K562 (cell line): ENCODE data around the gene TGFBR3L. TPM values are rescaled to one million over a fixed set of nuclear protein-coding genes. Genes with fewer than 3 reads are reported as not detected.

Source experiments
- ATAC-seq: fragments of 200-7000 bp; cut with Tn5 transposase; 3 replicates; pipeline ENCODE4 v1.9.1; 2020; ENCODE audit warnings: moderate library complexity
- BruUV-seq: library from RNA; stranded (reverse); fragments of 400-500 nt; replicated peaks from 2 replicates; lab custom pipeline; 2021; lab: Mats Ljungman, UMichigan
- CTCF ChIA-PET: fragments of 300-600 bp; formaldehyde crosslinking; extraction: SDS; loops from one replicate; lab custom pipeline; 2021; ENCODE audit warnings: low intra/inter-chr PET ratio; lab: Yijun Ruan, JAX
- POLR2A ChIA-PET: fragments of 300-600, 350-650 bp; sonication (Branson Sonifier 250); formaldehyde crosslinking; extraction: SDS; loops from one replicate; lab custom pipeline; 2021; ENCODE audit warnings: antibody characterized with exemption, inconsistent platforms; lab: Yijun Ruan, JAX
- DNase-seq, 4 experiments: peaks; one replicate each; pipeline versions ENCODE4 v3.0.0 to v3.0.0-alpha.2; 2011 to 2018; ENCODE audit warnings: low spot score in 3 of 4, mixed read lengths in 3 of 4; ENCODE audit errors: extremely low read depth in 1 of 4
- FAIRE-seq: peaks from 2 replicates; lab custom pipeline; 2011; peaks lifted over from hg19 to GRCh38; lab: Jason Lieb, UNC
- H2AFZ ChIP-seq: 2 replicates; pipeline ENCODE4 v1.6.0; 2011; ENCODE audit warnings: low read depth, low read length, control low read depth, inconsistent platforms
- H3K27ac ChIP-seq: fragments of 200-600 bp; 3 replicates; pipeline ENCODE4 v1.8.0; 2011; ENCODE audit warnings: low read depth, mild to moderate bottlenecking, control low read depth, inconsistent platforms, low read length, moderate library complexity, mixed read lengths; ENCODE audit errors: extremely low read depth
- H3K27me3 ChIP-seq, 2 experiments: fragments of 300-600 bp in 1 of 2; 2 replicates in 1 of 2; 3 replicates in 1 of 2; pipeline versions ENCODE4 v1.6.0 to v1.8.0; 2011; ENCODE audit warnings: inconsistent platforms in 2 of 2, low read length in 2 of 2, mild to moderate bottlenecking in 1 of 2, mixed read lengths in 1 of 2, moderate library complexity in 1 of 2; ENCODE audit not compliant: control insufficient read depth in 2 of 2, insufficient read depth in 2 of 2
- H3K36me3 ChIP-seq: fragments of 300-600 bp; 3 replicates; pipeline ENCODE4 v1.8.0; 2011; ENCODE audit warnings: mild to moderate bottlenecking, low read length, inconsistent platforms; ENCODE audit not compliant: control insufficient read depth, insufficient read depth
- H3K4me1 ChIP-seq, 2 experiments: fragments of 200-600 bp in 1 of 2; replicated peaks in 1 of 2; 2 replicates in 1 of 2; 3 replicates in 1 of 2; pipeline versions ENCODE4 v1.5.1 to v1.8.0; 2011; ENCODE audit warnings: inconsistent platforms in 2 of 2, low read length in 2 of 2, mild to moderate bottlenecking in 1 of 2, mixed read lengths in 1 of 2, moderate library complexity in 1 of 2; ENCODE audit not compliant: control insufficient read depth in 2 of 2, insufficient read depth in 2 of 2
- H3K4me2 ChIP-seq: 2 replicates; pipeline ENCODE4 v1.6.1; 2011; ENCODE audit warnings: low read length, control low read depth, inconsistent platforms, mixed read lengths; ENCODE audit not compliant: insufficient read depth
- H3K4me3 ChIP-seq: fragments of 200-600 bp; sonication (generic), shearing (Covaris generic); 2 replicates; pipeline ENCODE4 v1.5.1; 2016; ENCODE audit warnings: control low read depth, inconsistent platforms
- H3K79me2 ChIP-seq: fragments of 200-600 bp; 3 replicates; pipeline ENCODE4 v1.8.0; 2011; ENCODE audit warnings: low read length, inconsistent platforms; ENCODE audit not compliant: control insufficient read depth, insufficient read depth
- H3K9ac ChIP-seq, 2 experiments: 2 replicates each; pipeline versions ENCODE4 v1.6.0 to v1.6.1; 2011; ENCODE audit warnings: low read depth in 2 of 2, low read length in 2 of 2, control low read depth in 1 of 2, inconsistent platforms in 1 of 2, mild to moderate bottlenecking in 1 of 2, mixed read lengths in 1 of 2; ENCODE audit not compliant: insufficient read depth in 1 of 2
- H3K9me1 ChIP-seq: one replicate; pipeline ENCODE4 v1.6.0; 2011; ENCODE audit warnings: inconsistent platforms, mild to moderate bottlenecking, low read length, moderate library complexity; ENCODE audit not compliant: control insufficient read depth, insufficient read depth
- H3K9me3 ChIP-seq: replicated peaks from 2 replicates; pipeline ENCODE4 v1.5.1; 2011; ENCODE audit warnings: low read depth, low read length, inconsistent platforms; ENCODE audit not compliant: control insufficient read depth, insufficient read depth
- H4K20me1 ChIP-seq: replicated peaks from 2 replicates; pipeline ENCODE4 v1.6.1; 2011; ENCODE audit warnings: low read length, inconsistent platforms, mixed read lengths; ENCODE audit not compliant: control insufficient read depth, insufficient read depth
- ATF6 ChIP-seq: sonication (generic); formaldehyde crosslinking; IDR thresholded peaks from 2 replicates; pipeline ENCODE4 v1.4.0; 2020; ENCODE audit warnings: mild to moderate bottlenecking, missing genetic modification reagents
- C11orf30 ChIP-seq: fragments of 450-650 bp; IDR thresholded peaks from 2 replicates; pipeline ENCODE4 v1.6.1; 2016; ENCODE audit warnings: low read depth, mild to moderate bottlenecking
- DEAF1 ChIP-seq: fragments of 450-650 bp; formaldehyde crosslinking; IDR thresholded peaks from 2 replicates; pipeline ENCODE4 v1.4.0; 2020; ENCODE audit warnings: mild to moderate bottlenecking, moderate library complexity
- ILF3 ChIP-seq: fragments of 450-650 bp; IDR thresholded peaks from 2 replicates; pipeline ENCODE4 v1.6.1; 2018; ENCODE audit warnings: antibody characterized with exemption, mild to moderate bottlenecking, moderate library complexity, borderline replicate concordance
- POLR3A ChIP-seq: IDR thresholded peaks from 2 replicates; pipeline ENCODE4 v1.6.1; 2011; ENCODE audit warnings: borderline replicate concordance, mild to moderate bottlenecking, moderate library complexity; ENCODE audit not compliant: insufficient read length, insufficient read depth; ENCODE audit errors: extremely low read depth
- RFX5 ChIP-seq: IDR thresholded peaks from 2 replicates; pipeline ENCODE4 v1.6.1; 2011; ENCODE audit warnings: low read depth, mild to moderate bottlenecking, improper control_type of control experiment, low read length
- SIRT6 ChIP-seq: IDR thresholded peaks from one replicate; pipeline ENCODE4 v1.6.1; 2012; ENCODE audit warnings: low read depth, mild to moderate bottlenecking, control low read depth, inconsistent platforms, low read length, moderate library complexity
- ZNF165 ChIP-seq: fragments of 250-450 bp; sonication (Bioruptor Pico); IDR thresholded peaks from 2 replicates; pipeline ENCODE4 v1.4.0; 2020; ENCODE audit warnings: borderline replicate concordance
- ZNF41 ChIP-seq: fragments of 250-450 bp; sonication (Bioruptor Pico); conservative IDR thresholded peaks from 2 replicates; pipeline ENCODE4 v1.4.0; 2020; ENCODE audit warnings: mild to moderate bottlenecking
- ZNF668 ChIP-seq: fragments of 250-450 bp; sonication (Bioruptor Pico); IDR thresholded peaks from 2 replicates; pipeline ENCODE4 v1.8.0; 2022; ENCODE audit warnings: mild to moderate bottlenecking, inconsistent platforms
- WGBS: fragments of 100-300 bp; shearing (Covaris generic); methylation state at CpG from one replicate; pipeline ENCODE4 v1.1.6; 2016; ENCODE audit warnings: low coverage, mixed read lengths; ENCODE audit not compliant: insufficient coverage; ENCODE audit errors: missing lambda C conversion rate; 5-methylcytosine and 5-hydroxymethylcytosine counted together
- in situ Hi-C: fragments of 300-500 bp; cut with MboI; formaldehyde crosslinking; loops from 4 replicates; pipeline ENCODE4 v1.15.0; 2018; ENCODE audit warnings: inconsistent platforms, mixed read lengths
- intact Hi-C: fragments of 100-400 bp; cut with micrococcal nuclease; formaldehyde crosslinking; loops from 2 replicates; pipeline ENCODE4 v1.14.2; 2022
- polyA plus RNA-seq, 8 experiments: library from polyadenylated mRNA; depleted of rRNA in 4 of 8; stranded (reverse) in 5 of 8; unstranded in 3 of 8; fragments of >200 nt; fragmentation: Nextera tagmentation in 2 of 8; fragmentation: Illumina TruSeq in 1 of 8; extraction: Ambion mirVana in 2 of 8; extraction: Trizol in 1 of 8; gene quantifications; 2 replicates each; pipeline versions ENCODE4 v1.2.1 to v1.2.3, GENCODE V29; 2011 to 2014; ENCODE audit warnings: inconsistent platforms in 1 of 8, missing spikeins in 1 of 8
- total RNA-seq, 7 experiments: library from RNA; depleted of rRNA in 6 of 7; stranded (reverse); fragments of >200 nt in 6 of 7; fragmentation: Illumina TruSeq in 2 of 7; extraction: Trizol in 2 of 7; gene quantifications; 2 replicates each; pipeline versions ENCODE4 v1.2.1 to v1.2.3, GENCODE V29; 2011 to 2021; ENCODE audit warnings: low replicate concordance in 1 of 7
- TF ChIP-seq, protein P1 (sequence below): fragments of 250-450 bp; sonication (Bioruptor Pico); IDR thresholded peaks from 2 replicates; pipeline ENCODE4 v1.5.0; 2021
- TF ChIP-seq, protein P2 (sequence below): sonication (generic); formaldehyde crosslinking; IDR thresholded peaks from 2 replicates; pipeline ENCODE4 v1.8.0; 2022; ENCODE audit warnings: mild to moderate bottlenecking, missing genetic modification reagents, borderline replicate concordance
- TF ChIP-seq, protein P3 (sequence below): fragments of 200-800 bp; sonication (Bioruptor generic); IDR thresholded peaks from 2 replicates; pipeline ENCODE4 v1.6.1; 2017; ENCODE audit warnings: missing genetic modification characterization, missing compliant biosample characterization

Gene TGFBR3L
- total and polyA plus RNA-seq, 9 of the 15 experiments (the other 6 are each of a cell fraction or from before 2014, with no cell fraction given): not detected

- intact Hi-C loops: no loop called here
- DNase-seq (no peak), FAIRE-seq (no peak), ATAC-seq (no peak)
- H3K36me3 ChIP-seq: peaks cover 53% of the 10 kb centered on the region; the same call in 2 of the 3 replicates
- no peak overlapping the region for H3K4me2 ChIP-seq
- no peaks in the 10 kb centered on the region for H3K27me3 ChIP-seq
- peak overlapping the region in 1 of 2 experiments; percentile 62; a peak in 2 of 4 replicates for H3K9ac ChIP-seq
- peaks cover 11 to 85% of the 10 kb centered on the region in 2 experiments for H3K4me1 ChIP-seq
- no peaks in the 10 kb centered on the region for H3K9me3 ChIP-seq
- CTCF ChIA-PET: no interaction called here
- in situ Hi-C loops: no loop called here
- no peaks in the 10 kb centered on the region for H3K9me1 ChIP-seq
- no peak overlapping the region for H3K27ac ChIP-seq
- no peaks in the 10 kb centered on the region for H3K79me2 ChIP-seq
- H4K20me1 ChIP-seq: peaks cover 21% of the 10 kb centered on the region
- H2AFZ ChIP-seq: no peak overlapping the region
- POLR2A ChIA-PET: interaction anchor here (0.6 to 2.7 kb wide), 3 partner anchors 15 to 520 kb away, joined by 3 to 17 read pairs (median 3); partner anchors contain the start of genes NDUFA7, RPS28 and TIMM44
- no TSS peak for BruUV-seq
- no peak overlapping the region for H3K4me3 ChIP-seq
- 94% methylated on average over 15 of the region's 23 CpGs for WGBS
- TF ChIP-seq ILF3: no peak
- TF ChIP-seq C11orf30: no peak
- TF ChIP-seq, protein P1, sequence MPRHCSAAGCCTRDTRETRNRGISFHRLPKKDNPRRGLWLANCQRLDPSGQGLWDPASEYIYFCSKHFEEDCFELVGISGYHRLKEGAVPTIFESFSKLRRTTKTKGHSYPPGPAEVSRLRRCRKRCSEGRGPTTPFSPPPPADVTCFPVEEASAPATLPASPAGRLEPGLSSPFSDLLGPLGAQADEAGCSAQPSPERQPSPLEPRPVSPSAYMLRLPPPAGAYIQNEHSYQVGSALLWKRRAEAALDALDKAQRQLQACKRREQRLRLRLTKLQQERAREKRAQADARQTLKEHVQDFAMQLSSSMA (CRISPR knock-in tag): no peak
- no peak for TF ChIP-seq ZNF165 (CRISPR knock-in tag)
- TF ChIP-seq, protein P2, sequence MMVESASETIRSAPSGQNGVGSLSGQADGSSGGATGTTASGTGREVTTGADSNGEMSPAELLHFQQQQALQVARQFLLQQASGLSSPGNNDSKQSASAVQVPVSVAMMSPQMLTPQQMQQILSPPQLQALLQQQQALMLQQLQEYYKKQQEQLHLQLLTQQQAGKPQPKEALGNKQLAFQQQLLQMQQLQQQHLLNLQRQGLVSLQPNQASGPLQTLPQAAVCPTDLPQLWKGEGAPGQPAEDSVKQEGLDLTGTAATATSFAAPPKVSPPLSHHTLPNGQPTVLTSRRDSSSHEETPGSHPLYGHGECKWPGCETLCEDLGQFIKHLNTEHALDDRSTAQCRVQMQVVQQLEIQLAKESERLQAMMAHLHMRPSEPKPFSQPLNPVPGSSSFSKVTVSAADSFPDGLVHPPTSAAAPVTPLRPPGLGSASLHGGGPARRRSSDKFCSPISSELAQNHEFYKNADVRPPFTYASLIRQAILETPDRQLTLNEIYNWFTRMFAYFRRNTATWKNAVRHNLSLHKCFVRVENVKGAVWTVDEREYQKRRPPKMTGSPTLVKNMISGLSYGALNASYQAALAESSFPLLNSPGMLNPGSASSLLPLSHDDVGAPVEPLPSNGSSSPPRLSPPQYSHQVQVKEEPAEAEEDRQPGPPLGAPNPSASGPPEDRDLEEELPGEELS (CRISPR knock-in tag): no peak
- no peak for TF ChIP-seq SIRT6
- TF ChIP-seq ZNF668: no peak
- no peak for TF ChIP-seq RFX5
- TF ChIP-seq POLR3A: no peak
- TF ChIP-seq DEAF1: no peak
- TF ChIP-seq, protein P3, sequence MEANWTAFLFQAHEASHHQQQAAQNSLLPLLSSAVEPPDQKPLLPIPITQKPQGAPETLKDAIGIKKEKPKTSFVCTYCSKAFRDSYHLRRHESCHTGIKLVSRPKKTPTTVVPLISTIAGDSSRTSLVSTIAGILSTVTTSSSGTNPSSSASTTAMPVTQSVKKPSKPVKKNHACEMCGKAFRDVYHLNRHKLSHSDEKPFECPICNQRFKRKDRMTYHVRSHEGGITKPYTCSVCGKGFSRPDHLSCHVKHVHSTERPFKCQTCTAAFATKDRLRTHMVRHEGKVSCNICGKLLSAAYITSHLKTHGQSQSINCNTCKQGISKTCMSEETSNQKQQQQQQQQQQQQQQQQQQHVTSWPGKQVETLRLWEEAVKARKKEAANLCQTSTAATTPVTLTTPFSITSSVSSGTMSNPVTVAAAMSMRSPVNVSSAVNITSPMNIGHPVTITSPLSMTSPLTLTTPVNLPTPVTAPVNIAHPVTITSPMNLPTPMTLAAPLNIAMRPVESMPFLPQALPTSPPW (CRISPR knock-in tag): 0 out of 2 replicates have a peak, but pooled peaks have one; percentile 13
- TF ChIP-seq ATF6 (CRISPR knock-in tag): no peak
- no peak for TF ChIP-seq ZNF41 (CRISPR knock-in tag)
Measured at GRCh38 chr19:7927605-7928333, 13.1 kb downstream of the TGFBR3L start.
